EH (cell line): ENCODE measurements around the gene MEF2C.
A peak's percentile ranks its signal among the peaks of the same experiment; 100 is the strongest.
"Not testable (repeated sequence)": the region's sequence is repeated elsewhere in the genome, so short reads cannot be mapped to it uniquely, and the experiment has no call there.

Experiments
- DNase-seq: peaks from one replicate; pipeline ENCODE4 v3.0.0-alpha.2; 2015; ENCODE audit warnings: low read depth

The MEF2C gene

GRCh38 chr5:88798933-88799332 lies 84.1 kb downstream of the MEF2C start:
- DNase-seq = not testable (repeated sequence)

- not testable (repeated sequence) for DNase-seq
These were observed 89.2 kb downstream of the MEF2C start for GRCh38 chr5:88793797-88794196.

- peak; percentile 55 for DNase-seq
These were observed 90.7 kb downstream of the MEF2C start for GRCh38 chr5:88792144-88792840.

- DNase-seq = peak; percentile 32
These were observed 95.1 kb downstream of the MEF2C start for GRCh38 chr5:88787856-88788255.

- DNase-seq = no peak
These were observed 96.2 kb downstream of the MEF2C start for GRCh38 chr5:88786789-88787188.

- peak; percentile 97 for DNase-seq
These were observed 97.0 kb downstream of the MEF2C start for GRCh38 chr5:88785746-88786565.

- no peak for DNase-seq
These were observed 100.4 kb downstream of the MEF2C start for GRCh38 chr5:88782571-88782970.

GRCh38 chr5:88780736-88781135 lies 102.2 kb downstream of the MEF2C start:
- DNase-seq = no peak

- no peak for DNase-seq
These were observed 104.2 kb downstream of the MEF2C start for GRCh38 chr5:88778736-88779135.

GRCh38 chr5:88776692-88777091 lies 106.3 kb downstream of the MEF2C start:
- DNase-seq = no peak

- no peak for DNase-seq
These were observed 110.2 kb downstream of the MEF2C start for GRCh38 chr5:88772831-88773230.

GRCh38 chr5:88772047-88772446 lies 110.9 kb downstream of the MEF2C start:
- no peak for DNase-seq

- peak; percentile 81 for DNase-seq
These were observed 112.4 kb downstream of the MEF2C start for GRCh38 chr5:88770276-88771257.

- peak; percentile 62 for DNase-seq
These were observed 113.8 kb downstream of the MEF2C start for GRCh38 chr5:88769165-88769564.

- no peak for DNase-seq
These were observed 114.6 kb downstream of the MEF2C start for GRCh38 chr5:88768411-88768810.

GRCh38 chr5:88765798-88766197 lies 117.2 kb downstream of the MEF2C start:
- DNase-seq = no peak

- DNase-seq = no peak
These were observed 117.8 kb downstream of the MEF2C start for GRCh38 chr5:88765171-88765570.

GRCh38 chr5:88761939-88762338 lies 121.0 kb downstream of the MEF2C start:
- no peak for DNase-seq

GRCh38 chr5:88761269-88761850 lies 121.6 kb downstream of the MEF2C start:
- peak; percentile 22 for DNase-seq

- no peak for DNase-seq
These were observed 122.5 kb downstream of the MEF2C start for GRCh38 chr5:88760527-88760926.

- no peak for DNase-seq
These were observed 124.4 kb downstream of the MEF2C start for GRCh38 chr5:88758591-88758990.

GRCh38 chr5:88758184-88758583 lies 124.8 kb downstream of the MEF2C start:
- no peak for DNase-seq
